ENCODE results near the gene PDZRN4. TPM values are rescaled to one million over a fixed set of nuclear protein-coding genes. Genes with fewer than 3 reads are reported as not detected.

Gene PDZRN4
- total RNA-seq, 1 donor, result not detected

DNA sequence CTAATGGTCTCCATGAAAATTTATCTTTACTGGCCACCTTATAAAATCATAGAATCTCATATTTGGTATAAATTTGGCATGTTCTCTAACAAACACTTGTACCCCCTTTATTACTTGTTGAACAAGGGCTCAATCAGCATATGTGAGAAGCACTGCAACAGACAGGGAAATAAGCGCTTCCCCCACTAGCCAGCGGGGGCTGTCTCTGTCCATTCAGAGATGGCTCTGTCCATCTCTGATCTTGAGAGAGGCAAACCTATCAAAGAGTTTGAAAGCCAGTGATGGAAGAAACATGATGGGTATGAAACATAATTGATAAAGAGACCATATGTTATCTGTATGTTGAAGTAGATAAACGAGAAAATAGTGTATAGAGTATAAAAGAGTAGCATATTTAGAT, 326.8 kb downstream of the PDZRN4 start:
- H3K36me3 ChIP-seq (ENCODE audit: insufficient read depth, low read length), result no peaks in the 10 kb centered on the region
- H3K79me2 ChIP-seq (ENCODE audit: insufficient read depth, low read length), result no peaks in the 10 kb centered on the region
- no peaks in the 10 kb centered on the region for H3K27me3 ChIP-seq (ENCODE audit: insufficient read depth, low read length)
- H3K4me2 ChIP-seq (ENCODE audit: insufficient read depth, low read length), result no peak overlapping the region
- no peaks in the 10 kb centered on the region for H3K9me3 ChIP-seq (ENCODE audit: low read depth, low read length)
- H4K20me1 ChIP-seq (ENCODE audit: insufficient read depth, low read length), result no peaks in the 10 kb centered on the region
- TF ChIP-seq CTCF (IDR thresholded peaks at IDR 0.05; ENCODE audit: extremely low read depth, low read depth, low read length), result peak; percentile 24
- H2AFZ ChIP-seq (ENCODE audit: low read length), result no peak overlapping the region
- H3K4me3 ChIP-seq (ENCODE audit: insufficient read depth, low read length), result no peak overlapping the region
- DNase-seq (ENCODE audit: insufficient read length, low spot score, missing footprints), result no peak
- no peaks in the 10 kb centered on the region for H3K4me1 ChIP-seq (ENCODE audit: insufficient read depth, low read length)
- no peak overlapping the region for H3K27ac ChIP-seq (ENCODE audit: low read depth, low read length)

DNA sequence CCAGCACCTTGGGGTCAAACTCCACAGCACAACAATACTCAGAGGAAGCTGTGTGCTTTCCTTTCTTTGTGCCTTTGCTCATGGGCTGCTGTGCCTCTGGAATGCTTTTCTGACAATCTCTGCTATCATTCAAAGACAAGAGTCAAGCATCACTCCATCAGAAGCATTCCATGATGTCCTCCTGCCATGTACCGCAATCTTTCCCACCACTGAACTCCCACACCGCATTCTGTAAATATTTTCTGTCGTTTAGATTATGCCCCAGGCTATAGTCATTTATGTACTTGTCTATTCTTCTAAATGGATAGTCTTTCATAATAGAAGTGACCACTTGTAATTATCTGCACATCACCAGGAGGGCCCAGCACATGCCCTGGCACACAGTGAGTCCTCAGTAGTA, 327.8 kb downstream of the PDZRN4 start:
- Histone ChIP-seq H3K4me1 (ENCODE audit: insufficient read depth, low read length) (no peaks in the 10 kb centered on the region), H4K20me1 (ENCODE audit: insufficient read depth, low read length) (no peaks in the 10 kb centered on the region), H3K4me3 (ENCODE audit: insufficient read depth, low read length) (no peak overlapping the region), H3K79me2 (ENCODE audit: insufficient read depth, low read length) (no peaks in the 10 kb centered on the region), H3K36me3 (ENCODE audit: insufficient read depth, low read length) (no peaks in the 10 kb centered on the region), H3K9me3 (ENCODE audit: low read depth, low read length) (no peaks in the 10 kb centered on the region), H2AFZ (ENCODE audit: low read length) (no peak overlapping the region), H3K27me3 (ENCODE audit: insufficient read depth, low read length) (no peaks in the 10 kb centered on the region), H3K4me2 (ENCODE audit: insufficient read depth, low read length) (no peak overlapping the region), H3K27ac (ENCODE audit: low read depth, low read length) (no peak overlapping the region)
- no peak for DNase-seq (ENCODE audit: insufficient read length, low spot score, missing footprints)
- no peak for TF ChIP-seq CTCF (IDR thresholded peaks at IDR 0.05; ENCODE audit: extremely low read depth, low read depth, low read length)

- Histone ChIP-seq H3K9me3 (ENCODE audit: low read depth, low read length) (no peaks in the 10 kb centered on the region), H3K79me2 (ENCODE audit: insufficient read depth, low read length) (no peaks in the 10 kb centered on the region), H3K4me2 (ENCODE audit: insufficient read depth, low read length) (no peak overlapping the region), H2AFZ (ENCODE audit: low read length) (no peak overlapping the region), H3K4me3 (ENCODE audit: insufficient read depth, low read length) (no peak overlapping the region), H3K27me3 (ENCODE audit: insufficient read depth, low read length) (no peaks in the 10 kb centered on the region), H3K36me3 (ENCODE audit: insufficient read depth, low read length) (no peaks in the 10 kb centered on the region), H4K20me1 (ENCODE audit: insufficient read depth, low read length) (no peaks in the 10 kb centered on the region), H3K4me1 (ENCODE audit: insufficient read depth, low read length) (peaks cover 4% of the 10 kb centered on the region), H3K27ac (ENCODE audit: low read depth, low read length) (no peak overlapping the region)
- no peak for DNase-seq (ENCODE audit: insufficient read length, low spot score, missing footprints)
- TF ChIP-seq CTCF (IDR thresholded peaks at IDR 0.05; ENCODE audit: extremely low read depth, low read depth, low read length), result no peak
Observed at GRCh38 chr12:41520869-41521268, 332.7 kb downstream of the PDZRN4 start.

- H3K4me3 ChIP-seq (ENCODE audit: insufficient read depth, low read length), result peak overlapping the region; percentile 26
- peaks cover 4% of the 10 kb centered on the region for H3K4me1 ChIP-seq (ENCODE audit: insufficient read depth, low read length)
- no peak for TF ChIP-seq CTCF (IDR thresholded peaks at IDR 0.05; ENCODE audit: extremely low read depth, low read depth, low read length)
- peak; percentile 62 for DNase-seq (ENCODE audit: insufficient read length, low spot score, missing footprints)
- H3K27ac ChIP-seq (ENCODE audit: low read depth, low read length), result peak overlapping the region; percentile 7
- H3K27me3 ChIP-seq (ENCODE audit: insufficient read depth, low read length), result no peaks in the 10 kb centered on the region
- no peaks in the 10 kb centered on the region for H4K20me1 ChIP-seq (ENCODE audit: insufficient read depth, low read length)
- H3K79me2 ChIP-seq (ENCODE audit: insufficient read depth, low read length), result no peaks in the 10 kb centered on the region
- H3K36me3 ChIP-seq (ENCODE audit: insufficient read depth, low read length), result no peaks in the 10 kb centered on the region
- no peaks in the 10 kb centered on the region for H3K9me3 ChIP-seq (ENCODE audit: low read depth, low read length)
- peak overlapping the region; percentile 62 for H3K4me2 ChIP-seq (ENCODE audit: insufficient read depth, low read length)
- H2AFZ ChIP-seq (ENCODE audit: low read length), result peak overlapping the region; percentile 7
Observed at GRCh38 chr12:41521872-41522379, 333.8 kb downstream of the PDZRN4 start.
